T-cell (primary cell): Measurements from ENCODE around the gene CECR2. TPM values are rescaled to one million over a fixed set of nuclear protein-coding genes. Genes with fewer than 3 reads are reported as not detected.
"Not testable (repeated sequence)": the region's sequence is repeated elsewhere in the genome, so short reads cannot be mapped to it uniquely, and the experiment has no call there.

Experiments used
- ATAC-seq, 4 experiments: fragments of 200-7000 bp in 3 of 4; fragments of 150-1000 bp in 1 of 4; cut with Tn5 transposase; replicated peaks in 1 of 4; 1 replicate in 3 of 4; 2 replicates in 1 of 4; pipeline ENCODE4 v1.10.0; 2021; ENCODE audit warnings: moderate library complexity in 3 of 4, mild to moderate bottlenecking in 2 of 4, moderate number of reproducible peaks in 1 of 4
- CTCF ChIA-PET, 2 donors: fragments of 300-600 bp; sonication (Branson Sonifier 250); formaldehyde crosslinking; loops; one replicate each; lab custom pipeline; 2022; ENCODE audit warnings: antibody characterized with exemption in 2 of 2; lab: Charles Lee
- POLR2A ChIA-PET, 2 donors: fragments of 300-600 bp; sonication (Branson Sonifier 250); formaldehyde crosslinking; loops; one replicate each; lab custom pipeline; 2022; ENCODE audit warnings: antibody characterized with exemption in 2 of 2; lab: Charles Lee
- DNase-seq, 35 experiments: peaks; one replicate each; pipeline versions ENCODE4 v3.0.0 to v3.0.0-alpha.2; 2013 to 2023
- H3K27ac ChIP-seq: one replicate; pipeline ENCODE4 v1.5.1; 2013; ENCODE audit warnings: low read length
- H3K27me3 ChIP-seq, 2 experiments: replicated peaks in 1 of 2; 1 replicate in 1 of 2; 2 replicates in 1 of 2; pipeline versions ENCODE4 v1.6.1 to v1.7.0; 2013; ENCODE audit warnings: low read length in 1 of 2, mixed read lengths in 1 of 2; ENCODE audit not compliant: control insufficient read depth in 2 of 2, insufficient read depth in 2 of 2; ENCODE audit errors: extremely low read depth in 1 of 2
- H3K36me3 ChIP-seq, 2 donors: 1 replicate in 1 of 2; 2 replicates in 1 of 2; pipeline versions ENCODE4 v1.6.1 to v1.7.0; 2013; ENCODE audit warnings: low read length in 1 of 2; ENCODE audit not compliant: control insufficient read depth in 2 of 2, insufficient read depth in 1 of 2; ENCODE audit errors: extremely low read depth in 1 of 2
- H3K4me1 ChIP-seq, 2 experiments: 1 replicate in 1 of 2; 2 replicates in 1 of 2; pipeline versions ENCODE4 v1.6.1 to v1.7.0; 2013; ENCODE audit warnings: low read length in 2 of 2, mixed read lengths in 1 of 2; ENCODE audit not compliant: insufficient read depth in 2 of 2, control insufficient read depth in 1 of 2; ENCODE audit errors: extremely low read depth in 1 of 2
- H3K4me3 ChIP-seq, 2 donors: 1 replicate in 1 of 2; 2 replicates in 1 of 2; pipeline versions ENCODE4 v1.5.1 to v1.7.0; 2013; ENCODE audit warnings: mild to moderate bottlenecking in 2 of 2, low read length in 1 of 2, moderate library complexity in 1 of 2; ENCODE audit not compliant: control insufficient read depth in 1 of 2; ENCODE audit errors: extremely low read depth in 1 of 2
- H3K9me3 ChIP-seq: 2 replicates; pipeline ENCODE4 v1.7.0; 2013
- H3K27ac Mint-ChIP-seq, 2 donors: one replicate each; pipeline ENCODE4 v1.8.0; 2020 to 2021; ENCODE audit warnings: mild to moderate bottlenecking in 2 of 2, mixed read lengths in 2 of 2
- H3K27me3 Mint-ChIP-seq, 2 donors: one replicate each; pipeline ENCODE4 v1.8.0; 2021 to 2022; ENCODE audit warnings: mixed read lengths in 2 of 2
- H3K36me3 Mint-ChIP-seq: one replicate; pipeline ENCODE4 v1.8.0; 2021; ENCODE audit warnings: mixed read lengths
- H3K4me1 Mint-ChIP-seq, 3 donors: one replicate each; pipeline ENCODE4 v1.8.0; 2020 to 2022; ENCODE audit warnings: mixed read lengths in 3 of 3, mild to moderate bottlenecking in 1 of 3
- H3K4me3 Mint-ChIP-seq, 3 donors: one replicate each; pipeline ENCODE4 v1.8.0; 2020 to 2022; ENCODE audit warnings: mild to moderate bottlenecking in 3 of 3, mixed read lengths in 3 of 3, moderate library complexity in 3 of 3
- H3K9me3 Mint-ChIP-seq, 3 donors: one replicate each; pipeline ENCODE4 v1.8.0; 2020 to 2022; ENCODE audit warnings: mixed read lengths in 3 of 3
- WGBS: methylation state at CpG from one replicate; pipeline ENCODE4 v1.1.5; 2013; ENCODE audit warnings: missing lambda C conversion rate; ENCODE audit not compliant: insufficient coverage; 5-methylcytosine and 5-hydroxymethylcytosine counted together
- total RNA-seq, 35 experiments: library from RNA in 6 of 35; stranded (reverse) in 6 of 35; fragments of 120-200 nt in 1 of 35; gene quantifications; one replicate each; pipeline versions ENCODE4 v1.2.1 to v1.2.4 and lab custom pipeline; 2013 to 2026

The CECR2 gene
- total RNA-seq, 5 donors from 2014 or later (not counting 1 experiment from before 2014, with no cell fraction given) = 0.09 to 1.1 (median 0.50) TPM; not detected in 1

DNA sequence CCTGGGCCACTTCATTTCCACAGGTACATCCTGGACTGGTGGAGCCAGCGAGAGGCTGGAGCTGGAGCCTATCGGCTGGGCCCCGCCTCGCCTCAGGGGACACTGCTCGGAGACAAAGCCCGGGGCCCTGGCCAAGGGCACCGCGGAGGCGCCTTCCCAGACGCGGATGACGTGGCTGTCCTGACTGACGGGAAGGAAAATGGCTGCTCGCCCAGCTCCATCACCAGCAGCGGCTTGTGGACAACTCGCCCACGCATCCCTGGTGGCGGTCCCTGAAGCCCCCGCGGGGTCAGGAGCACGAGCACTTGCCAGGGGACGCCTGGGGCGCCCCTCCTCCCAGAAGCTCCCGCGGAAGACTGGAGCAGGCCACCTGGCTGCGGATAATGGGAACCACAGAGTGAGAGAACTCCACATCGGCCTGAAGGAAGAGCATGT is 49.6 kb downstream of the CECR2 start:
- Mint-ChIP-seq H3K4me3 (no peak overlapping the region), H3K27me3 (peaks cover 0 to 3% of the 10 kb centered on the region in 2 donors), H3K36me3 (no peaks in the 10 kb centered on the region), H3K27ac (no peak overlapping the region), H3K9me3 (no peaks in the 10 kb centered on the region), H3K4me1 (no peaks in the 10 kb centered on the region)
- no peak for DNase-seq
- Histone ChIP-seq H3K4me3 (no peak overlapping the region), H3K9me3 (no peaks in the 10 kb centered on the region), H3K36me3 (no peaks in the 10 kb centered on the region), H3K27me3 (peaks cover 0 to 6% of the 10 kb centered on the region in 2 experiments), H3K27ac (no peak overlapping the region), H3K4me1 (no peaks in the 10 kb centered on the region)
- 89% methylated on average over 27 of the region's 27 CpGs for WGBS
- CTCF ChIA-PET = no interaction called here
- no peak for ATAC-seq
- POLR2A ChIA-PET = no interaction called here

- H3K36me3 Mint-ChIP-seq = no peaks in the 10 kb centered on the region
- no peak for DNase-seq
- H3K27me3 Mint-ChIP-seq = peaks cover 0 to 3% of the 10 kb centered on the region in 2 donors
- H3K4me1 ChIP-seq = no peaks in the 10 kb centered on the region
- H3K27ac ChIP-seq = no peak overlapping the region
- no peak overlapping the region for H3K4me3 ChIP-seq
- no peaks in the 10 kb centered on the region for H3K36me3 ChIP-seq
- no peaks in the 10 kb centered on the region for H3K9me3 Mint-ChIP-seq
- POLR2A ChIA-PET = no interaction called here
- H3K4me1 Mint-ChIP-seq = no peaks in the 10 kb centered on the region
- H3K9me3 ChIP-seq = no peaks in the 10 kb centered on the region
- WGBS = 82% methylated on average over 3 of the region's 3 CpGs
- CTCF ChIA-PET = no interaction called here
- H3K4me3 Mint-ChIP-seq = no peak overlapping the region
- no peak overlapping the region for H3K27ac Mint-ChIP-seq
- no peak for ATAC-seq
- peaks cover 0 to 8% of the 10 kb centered on the region in 2 experiments for H3K27me3 ChIP-seq
Measured at GRCh38 chr22:17419348-17419747, 50.1 kb downstream of the CECR2 start.

GRCh38 chr22:17422736-17423343 is 53.6 kb downstream of the CECR2 start:
- ChIA-PET CTCF (no interaction called here), POLR2A (no interaction called here)
- no peaks in the 10 kb centered on the region for H3K9me3 Mint-ChIP-seq
- no CpG with 5 or more reads among the region's 5 CpGs for WGBS
- Histone ChIP-seq H3K27me3 (peaks cover 0 to 14% of the 10 kb centered on the region in 2 experiments), H3K27ac (no peak overlapping the region), H3K9me3 (no peaks in the 10 kb centered on the region), H3K36me3 (no peaks in the 10 kb centered on the region), H3K4me1 (no peaks in the 10 kb centered on the region), H3K4me3 (no peak overlapping the region)
- H3K4me1 Mint-ChIP-seq = no peaks in the 10 kb centered on the region
- DNase-seq (no peak), ATAC-seq (no peak)
- H3K4me3 Mint-ChIP-seq = no peak overlapping the region
- peaks cover 0 to 4% of the 10 kb centered on the region in 2 donors for H3K27me3 Mint-ChIP-seq
- no peaks in the 10 kb centered on the region for H3K36me3 Mint-ChIP-seq
- H3K27ac Mint-ChIP-seq = no peak overlapping the region

DNA sequence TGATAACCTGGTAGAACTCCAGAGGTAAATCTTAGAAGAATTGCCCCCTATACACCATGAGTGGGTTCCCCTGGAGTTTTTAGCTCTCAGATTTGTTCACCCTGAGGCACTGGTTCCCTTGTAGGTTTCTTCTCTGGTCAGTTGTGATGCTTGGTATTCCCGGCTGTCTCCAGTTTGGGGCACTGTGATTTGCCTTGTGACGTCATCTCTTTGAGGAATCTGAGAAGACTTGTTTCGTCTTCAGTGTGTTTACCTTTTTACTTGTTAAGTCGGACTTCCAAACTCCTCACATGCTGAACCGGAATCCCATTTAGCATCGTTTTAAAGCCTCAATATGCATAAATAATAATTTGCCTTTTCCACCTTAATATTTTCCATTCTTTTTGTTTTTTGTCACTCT is 54.4 kb downstream of the CECR2 start:
- Mint-ChIP-seq H3K36me3 (no peaks in the 10 kb centered on the region), H3K27me3 (peaks cover 0 to 7% of the 10 kb centered on the region in 2 donors), H3K9me3 (no peaks in the 10 kb centered on the region), H3K27ac (no peak overlapping the region), H3K4me3 (no peak overlapping the region), H3K4me1 (no peaks in the 10 kb centered on the region)
- no peak overlapping the region for H3K27ac ChIP-seq
- H3K27me3 ChIP-seq = peaks cover 0 to 12% of the 10 kb centered on the region in 2 experiments
- ChIA-PET POLR2A (no interaction called here), CTCF (no interaction called here)
- DNase-seq = no peak
- ATAC-seq = no peak
- no peaks in the 10 kb centered on the region for H3K4me1 ChIP-seq
- H3K4me3 ChIP-seq = no peak overlapping the region
- H3K9me3 ChIP-seq = no peaks in the 10 kb centered on the region
- WGBS = 93% methylated on average over 5 of the region's 6 CpGs
- no peaks in the 10 kb centered on the region for H3K36me3 ChIP-seq

GRCh38 chr22:17427528-17427927 is 58.3 kb downstream of the CECR2 start:
- H3K27ac Mint-ChIP-seq, H3K4me3 Mint-ChIP-seq, ATAC-seq, CTCF ChIA-PET, H3K4me1 ChIP-seq, POLR2A ChIA-PET, H3K36me3 ChIP-seq, DNase-seq, H3K27ac ChIP-seq, H3K9me3 Mint-ChIP-seq, H3K4me1 Mint-ChIP-seq, H3K9me3 ChIP-seq, H3K4me3 ChIP-seq, H3K36me3 Mint-ChIP-seq: not testable (repeated sequence)
- 100% methylated on average over 3 of the region's 6 CpGs for WGBS
- peaks cover 0 to 10% of the 10 kb centered on the region in 2 experiments for H3K27me3 ChIP-seq
- peaks cover 10 to 11% of the 10 kb centered on the region in 2 donors for H3K27me3 Mint-ChIP-seq

DNA sequence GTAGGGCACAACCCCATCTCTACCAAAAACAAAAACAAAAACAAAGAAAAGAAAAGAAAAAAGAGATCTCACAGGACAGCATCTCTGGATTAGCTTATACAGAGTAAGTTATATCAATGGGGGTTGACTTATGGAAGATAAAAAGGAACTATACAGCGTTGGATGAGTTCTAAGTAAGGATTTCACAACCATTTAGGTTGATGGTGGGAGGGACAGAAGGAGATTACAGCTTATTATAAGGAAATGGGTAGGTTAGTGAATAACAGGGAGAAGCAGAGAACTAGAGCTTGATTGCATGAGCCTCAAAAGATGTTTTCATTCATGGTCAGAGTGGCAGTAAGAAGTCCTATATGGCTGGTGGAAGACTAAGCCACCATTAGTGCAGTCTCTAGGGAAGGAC is 60.3 kb downstream of the CECR2 start:
- H3K27ac ChIP-seq = no peak overlapping the region
- Mint-ChIP-seq H3K36me3 (no peaks in the 10 kb centered on the region), H3K4me3 (no peak overlapping the region), H3K4me1 (no peaks in the 10 kb centered on the region), H3K27me3 (peaks cover 10 to 11% of the 10 kb centered on the region in 2 donors), H3K9me3 (no peaks in the 10 kb centered on the region), H3K27ac (no peak overlapping the region)
- no peaks in the 10 kb centered on the region for H3K36me3 ChIP-seq
- DNase-seq (no peak), ATAC-seq (no peak)
- H3K27me3 ChIP-seq = peaks cover 0 to 10% of the 10 kb centered on the region in 2 experiments
- no peaks in the 10 kb centered on the region for H3K9me3 ChIP-seq
- H3K4me1 ChIP-seq = no peaks in the 10 kb centered on the region
- POLR2A ChIA-PET = interaction anchor here in 1 of 2 donors (0.6 kb wide), 1 partner anchor 23 kb away, joined by 5 read pairs; no protein-coding TSS in a partner anchor
- H3K4me3 ChIP-seq = no peak overlapping the region
- 50% methylated on average over 1 of the region's 1 CpG for WGBS
- CTCF ChIA-PET = no interaction called here
